NT2/D1 (cell line): ENCODE data around the gene SDK2.

Experiments used
- SUZ12 ChIP-seq: IDR thresholded peaks from 2 replicates; pipeline ENCODE4 v1.6.1; 2011; ENCODE audit not compliant: insufficient read length, insufficient read depth; ENCODE audit errors: extremely low read depth
- YY1 ChIP-seq: IDR thresholded peaks from 2 replicates; pipeline ENCODE4 v1.6.1; 2011; ENCODE audit not compliant: insufficient read length, insufficient read depth
- ZNF274 ChIP-seq: IDR thresholded peaks from 2 replicates; pipeline ENCODE4 v1.6.1; 2011; ENCODE audit warnings: mild to moderate bottlenecking, low read depth, low read length

- no peak for TF ChIP-seq ZNF274
- no peak for TF ChIP-seq YY1
- no peak for TF ChIP-seq SUZ12
Observed at GRCh38 chr17:73575470-73576221, 68.6 kb downstream of the SDK2 start.
